Measurements from ENCODE around the gene EPRS1. TPM values are rescaled to one million over a fixed set of nuclear protein-coding genes. Genes with fewer than 3 reads are reported as not detected.

The EPRS1 gene
- total and polyA plus RNA-seq, 2 of the 13 experiments (the other 11 are each of a cell fraction or from before 2014, with no cell fraction given), result 86.1 to 124 TPM

- peak; percentile 31; the same call in 1 of the 2 replicates for TF ChIP-seq ZNF234 (CRISPR knock-in tag; conservative IDR thresholded peaks at IDR 0.05)
- 0 out of 2 replicates have a peak, but pooled peaks have one; percentile 41 for TF ChIP-seq ZFAT (CRISPR knock-in tag; conservative IDR thresholded peaks at IDR 0.05)
- TF ChIP-seq ZNF605 (CRISPR knock-in tag; IDR thresholded peaks at IDR 0.05), result peak; percentile 91
- peak; percentile 81; the same call in 1 of the 2 replicates for TF ChIP-seq ZSCAN30 (CRISPR knock-in tag; IDR thresholded peaks at IDR 0.05)
- TF ChIP-seq ZSCAN31 (CRISPR knock-in tag; IDR thresholded peaks at IDR 0.05; ENCODE audit: low read depth), result peak; percentile 74; the same call in 1 of the 2 replicates
- 0 out of 2 replicates have a peak, but pooled peaks have one; percentile 75 for TF ChIP-seq ETS1 (CRISPR knock-in tag; IDR thresholded peaks at IDR 0.05)
- peak; percentile 17; the same call in 1 of the 2 replicates for TF ChIP-seq POGZ (CRISPR knock-in tag; IDR thresholded peaks at IDR 0.05)
- TF ChIP-seq E2F2 (CRISPR knock-in tag; IDR thresholded peaks at IDR 0.05; ENCODE audit: borderline replicate concordance), result peak; percentile 20; the same call in 1 of the 2 replicates
- TF ChIP-seq NKX3-1 (CRISPR knock-in tag; IDR thresholded peaks at IDR 0.05), result peak; percentile 80; the same call in 1 of the 2 replicates
- TF ChIP-seq ZNF260 (CRISPR knock-in tag; IDR thresholded peaks at IDR 0.05; ENCODE audit: borderline replicate concordance, low read depth), result no peak
- no peak for TF ChIP-seq ONECUT2 (CRISPR knock-in tag; IDR thresholded peaks at IDR 0.05)
- peak; percentile 87 for TF ChIP-seq ZNF687 (CRISPR knock-in tag; IDR thresholded peaks at IDR 0.05)
- no peak for TF ChIP-seq PCBP2 (optimal IDR thresholded peaks at IDR 0.05; ENCODE audit: low read depth, low read length, poor library complexity, severe bottlenecking)
- TF ChIP-seq ZNF747 (CRISPR knock-in tag; IDR thresholded peaks at IDR 0.05; ENCODE audit: borderline replicate concordance), result 0 out of 2 replicates have a peak, but pooled peaks have one; percentile 17
- peak; percentile 81; the same call in 1 of the 2 replicates for TF ChIP-seq KLF9 (CRISPR knock-in tag; IDR thresholded peaks at IDR 0.05; ENCODE audit: low read depth)
- TF ChIP-seq BORCS8-MEF2B (CRISPR knock-in tag; IDR thresholded peaks at IDR 0.05), result peak; percentile 57; the same call in 1 of the 2 replicates
- peak; percentile 58 to 87; a peak in 3 of 4 replicates for TF ChIP-seq POLR2A (IDR thresholded peaks at IDR 0.05; ENCODE audit: insufficient read depth in 1 of 2, low read depth in 2 of 2, low read length in 2 of 2)
- peak; percentile 63; the same call in 1 of the 2 replicates for TF ChIP-seq ZNF768 (CRISPR knock-in tag; IDR thresholded peaks at IDR 0.05)
- TF ChIP-seq CHD2 (IDR thresholded peaks at IDR 0.05; ENCODE audit: low read depth, low read length), result peak; percentile 55; the same call in 1 of the 2 replicates
- TF ChIP-seq RXRA (CRISPR knock-in tag; IDR thresholded peaks at IDR 0.05), result peak; percentile 50; the same call in 1 of the 2 replicates
- TF ChIP-seq, protein P1, sequence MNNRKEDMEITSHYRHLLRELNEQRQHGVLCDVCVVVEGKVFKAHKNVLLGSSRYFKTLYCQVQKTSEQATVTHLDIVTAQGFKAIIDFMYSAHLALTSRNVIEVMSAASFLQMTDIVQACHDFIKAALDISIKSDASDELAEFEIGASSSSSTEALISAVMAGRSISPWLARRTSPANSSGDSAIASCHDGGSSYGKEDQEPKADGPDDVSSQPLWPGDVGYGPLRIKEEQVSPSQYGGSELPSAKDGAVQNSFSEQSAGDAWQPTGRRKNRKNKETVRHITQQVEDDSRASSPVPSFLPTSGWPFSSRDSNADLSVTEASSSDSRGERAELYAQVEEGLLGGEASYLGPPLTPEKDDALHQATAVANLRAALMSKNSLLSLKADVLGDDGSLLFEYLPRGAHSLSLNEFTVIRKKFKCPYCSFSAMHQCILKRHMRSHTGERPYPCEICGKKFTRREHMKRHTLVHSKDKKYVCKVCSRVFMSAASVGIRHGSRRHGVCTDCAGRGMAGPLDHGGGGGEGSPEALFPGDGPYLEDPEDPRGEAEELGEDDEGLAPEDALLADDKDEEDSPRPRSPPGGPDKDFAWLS (CRISPR knock-in tag; IDR thresholded peaks at IDR 0.05; ENCODE audit: borderline replicate concordance), result 0 out of 2 replicates have a peak, but pooled peaks have one; percentile 86
Observed at GRCh38 chr1:220094016-220094911, 48.0 kb upstream of the EPRS1 start, which contains the start of gene IARS2 (continued).
